T-helper 22 cell (primary cell): ENCODE measurements around the gene GSTA5.
"Not testable (repeated sequence)": the region's sequence is repeated elsewhere in the genome, so short reads cannot be mapped to it uniquely, and the experiment has no call there.

Source experiments
- DNase-seq: peaks from one replicate; pipeline ENCODE4 v3.0.0-alpha.2; 2020; ENCODE audit warnings: low read depth

Gene GSTA5

DNA sequence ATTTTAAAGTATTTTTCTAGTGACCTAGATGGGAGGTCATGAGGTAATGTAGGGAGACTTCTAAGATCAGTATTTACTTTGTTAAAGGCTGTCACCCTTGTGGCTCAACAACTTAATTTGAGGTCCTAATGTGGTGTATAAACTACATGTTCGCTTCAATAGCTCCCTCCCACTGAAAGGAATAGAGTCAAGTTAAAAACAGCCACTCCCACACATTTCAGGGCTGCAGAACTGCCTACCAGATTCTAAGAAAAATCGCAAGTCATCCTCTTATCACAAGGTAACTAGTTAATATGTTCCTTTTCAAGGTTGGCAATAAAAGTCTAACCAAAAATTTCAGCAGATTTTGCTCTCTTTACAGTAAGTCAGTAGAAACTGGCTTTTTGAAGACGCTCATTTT, 52.1 kb downstream of the GSTA5 start:
- no peak for DNase-seq

DNA sequence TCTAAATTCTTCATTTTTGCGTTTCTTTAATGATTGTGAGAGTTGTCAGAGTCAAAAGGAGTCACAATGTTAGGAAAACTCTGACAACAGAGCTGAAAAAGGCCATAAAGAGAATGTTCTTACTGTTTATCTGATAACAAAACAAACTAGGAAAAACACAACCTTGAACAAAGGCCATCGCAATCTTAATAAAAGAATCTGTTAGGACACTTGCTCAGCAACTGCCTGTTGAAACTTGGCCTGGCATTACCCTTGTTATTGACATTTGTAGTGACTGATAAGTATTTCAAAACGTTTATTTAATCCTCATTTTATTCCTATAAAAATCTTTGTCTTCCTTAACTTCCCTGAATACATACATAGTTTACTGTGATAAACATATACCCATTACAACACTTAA, 52.7 kb downstream of the GSTA5 start:
- no peak for DNase-seq

DNA sequence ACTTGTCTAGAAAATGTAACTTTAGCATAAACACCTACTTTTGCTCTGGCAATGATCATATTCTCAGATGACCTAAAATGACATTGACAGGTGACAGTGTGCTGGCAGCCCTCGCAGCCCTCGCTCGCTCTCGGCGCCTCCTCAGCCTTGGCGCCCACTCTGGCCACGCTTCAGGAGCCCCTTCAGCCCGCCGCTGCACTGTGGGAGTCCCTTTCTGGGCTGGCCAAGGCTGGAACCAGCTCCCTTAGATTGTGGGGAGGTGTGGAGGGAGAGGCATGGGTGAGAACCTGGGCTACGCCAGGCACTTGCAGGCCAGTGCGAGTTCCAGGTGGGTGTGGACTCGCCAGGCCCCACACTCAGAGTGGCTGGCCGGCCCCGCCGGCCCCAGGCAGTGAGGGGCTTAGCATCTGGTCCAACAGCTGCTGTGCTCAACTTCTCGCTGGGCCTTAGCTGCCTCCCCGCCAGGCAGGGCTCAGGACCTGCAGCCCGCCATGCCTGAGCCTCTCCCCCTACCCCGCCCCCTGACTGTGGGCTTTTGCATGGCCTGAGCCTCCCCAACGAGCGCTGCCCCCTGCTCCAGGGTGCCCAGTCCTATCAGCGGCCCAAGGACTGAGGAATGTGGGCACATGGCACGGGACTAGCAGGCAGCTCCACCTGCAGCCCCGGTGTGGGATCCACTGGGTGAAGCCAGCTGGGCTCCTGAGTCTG, 54.2 kb downstream of the GSTA5 start:
- no peak for DNase-seq

DNA sequence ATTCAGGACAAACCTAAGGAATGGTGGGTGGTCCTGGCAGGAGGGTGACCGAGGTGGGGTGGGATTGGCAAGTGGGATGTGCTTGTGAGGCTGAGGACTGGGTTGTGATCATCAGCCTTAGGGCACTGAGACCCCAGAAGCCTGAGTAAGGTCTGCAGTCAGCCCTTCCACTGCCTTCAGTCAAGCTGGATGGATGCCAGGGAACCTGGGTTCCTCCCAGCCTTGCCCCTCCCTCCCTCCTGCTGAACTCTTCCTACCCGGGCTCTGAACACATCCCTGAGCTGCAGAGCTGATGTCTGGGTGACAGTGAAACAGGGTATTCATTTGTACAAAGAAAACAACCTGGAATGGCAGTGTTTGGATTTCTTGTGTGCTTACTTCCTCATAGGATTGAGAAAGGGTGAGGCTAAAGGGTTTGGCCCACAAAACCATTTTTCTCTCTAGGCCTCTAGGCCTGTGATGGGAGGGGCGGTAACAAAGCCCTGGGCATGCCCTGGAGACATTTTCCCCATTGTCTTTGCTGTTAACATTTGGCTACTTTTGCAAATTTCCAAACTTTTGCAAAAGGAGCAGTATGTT, 57.8 kb downstream of the GSTA5 start:
- DNase-seq: not testable (repeated sequence)

DNA sequence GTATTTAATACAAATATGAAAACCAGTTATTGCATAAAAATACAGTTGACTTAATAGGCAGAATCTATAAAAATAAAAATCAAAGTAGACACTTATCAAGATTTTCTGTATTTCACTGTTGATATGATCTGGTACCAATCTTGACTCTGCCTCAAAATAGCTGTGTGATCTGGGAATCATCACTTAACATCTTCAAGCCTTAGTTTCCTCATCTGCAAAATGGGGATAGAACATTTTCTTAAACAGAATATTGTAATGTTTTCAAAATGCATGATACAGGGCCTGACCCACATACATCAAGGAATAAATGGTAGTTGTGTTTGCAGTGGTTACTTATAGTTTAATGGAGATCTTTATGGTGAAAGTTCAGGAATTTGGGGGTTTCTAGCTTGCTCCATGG, 58.4 kb downstream of the GSTA5 start:
- DNase-seq: not testable (repeated sequence)
